ENCODE results near the gene GBA2.

Gene GBA2

GRCh38 chr9:35748858-35749514 lies at the start of gene GBA2, which contains the start of gene RGP1:
GBA2 (minus strand) TSS chr9:35749228; CDS start chr9:35748704, 524 bp downstream.
RGP1 (plus strand) TSS chr9:35749287; CDS start chr9:35749756, 469 bp downstream.
- peak; percentile 85 for DNase-seq

- no peak for DNase-seq
Measured at GRCh38 chr9:35797311-35798109, 48.5 kb upstream of the GBA2 start.

GRCh38 chr9:35795695-35796094 lies 46.7 kb upstream of the GBA2 start:
- no peak for DNase-seq

- DNase-seq: no peak
Measured at GRCh38 chr9:35793461-35793860, 44.4 kb upstream of the GBA2 start.

- DNase-seq: no peak
Measured at GRCh38 chr9:35792826-35793225, 43.8 kb upstream of the GBA2 start.

GRCh38 chr9:35792024-35792813 lies 43.2 kb upstream of the GBA2 start:
- no peak for DNase-seq

- no peak for DNase-seq
Measured at GRCh38 chr9:35791297-35791921, 42.4 kb upstream of the GBA2 start, which contains the start of gene NPR2. NPR2 (plus strand) TSS chr9:35791591; CDS start chr9:35792409, 818 bp downstream.

- DNase-seq: peak; percentile 56
Measured at GRCh38 chr9:35790385-35791296, 41.6 kb upstream of the GBA2 start.

GRCh38 chr9:35790025-35790384 lies 41.0 kb upstream of the GBA2 start:
- no peak for DNase-seq

- no peak for DNase-seq
Measured at GRCh38 chr9:35789541-35789940, 40.5 kb upstream of the GBA2 start.

- no peak for DNase-seq
Measured at GRCh38 chr9:35783418-35783817, 34.4 kb upstream of the GBA2 start.

- no peak for DNase-seq
Measured at GRCh38 chr9:35781066-35781465, 32.0 kb upstream of the GBA2 start.

- DNase-seq: no peak
Measured at GRCh38 chr9:35778496-35778895, 29.5 kb upstream of the GBA2 start.

GRCh38 chr9:35776018-35776417 lies 27.0 kb upstream of the GBA2 start:
- no peak for DNase-seq

GRCh38 chr9:35774907-35775635 lies 26.0 kb upstream of the GBA2 start:
- DNase-seq: no peak

- no peak for DNase-seq
Measured at GRCh38 chr9:35771943-35772342, 22.9 kb upstream of the GBA2 start.

GRCh38 chr9:35771534-35771933 lies 22.5 kb upstream of the GBA2 start:
- no peak for DNase-seq

- DNase-seq: no peak
Measured at GRCh38 chr9:35771075-35771433, 22.0 kb upstream of the GBA2 start.

- DNase-seq: no peak
Measured at GRCh38 chr9:35769763-35770162, 20.7 kb upstream of the GBA2 start.

- no peak for DNase-seq
Measured at GRCh38 chr9:35767458-35767857, 18.4 kb upstream of the GBA2 start.

- DNase-seq: no peak
Measured at GRCh38 chr9:35766997-35767396, 18.0 kb upstream of the GBA2 start.

Measured in RPMI8226 (cell line).